CD14-positive monocyte (primary cell): Measurements from ENCODE around the gene RNF34. TPM values are rescaled to one million over a fixed set of nuclear protein-coding genes. Genes with fewer than 3 reads are reported as not detected.

Experiments
- DNase-seq, 3 donors: peaks; one replicate each; pipeline ENCODE4 v3.0.0-alpha.2; 2011 to 2022
- H2AFZ ChIP-seq: 2 replicates; pipeline ENCODE4 v1.6.0; 2012; ENCODE audit warnings: mild to moderate bottlenecking, low read depth, low read length, inconsistent platforms; ENCODE audit not compliant: insufficient read depth, poor library complexity, severe bottlenecking
- H3K27ac ChIP-seq, 2 donors: 1 replicate in 1 of 2; 2 replicates in 1 of 2; pipeline ENCODE4 v1.5.1; 2012 to 2013; ENCODE audit warnings: low read length in 2 of 2, control low read depth in 1 of 2, inconsistent platforms in 1 of 2, low read depth in 1 of 2, mild to moderate bottlenecking in 1 of 2
- H3K27me3 ChIP-seq, 2 donors: one replicate each; pipeline versions ENCODE4 v1.6.0 to v1.6.1; 2011 to 2013; ENCODE audit warnings: low read length in 2 of 2; ENCODE audit not compliant: control insufficient read depth in 2 of 2, insufficient read depth in 2 of 2
- H3K36me3 ChIP-seq, 2 donors: replicated peaks in 1 of 2; 1 replicate in 1 of 2; 2 replicates in 1 of 2; pipeline versions ENCODE4 v1.5.1 to v1.6.1; 2012 to 2013; ENCODE audit warnings: low read length in 2 of 2, control low read depth in 1 of 2, inconsistent platforms in 1 of 2, mild to moderate bottlenecking in 1 of 2; ENCODE audit not compliant: insufficient read depth in 2 of 2, control insufficient read depth in 1 of 2
- H3K4me1 ChIP-seq, 2 donors: 1 replicate in 1 of 2; 2 replicates in 1 of 2; pipeline versions ENCODE4 v1.5.1 to v1.6.1; 2012 to 2013; ENCODE audit warnings: low read length in 2 of 2, control low read depth in 1 of 2, inconsistent platforms in 1 of 2, mild to moderate bottlenecking in 1 of 2, moderate library complexity in 1 of 2; ENCODE audit not compliant: insufficient read depth in 2 of 2, control insufficient read depth in 1 of 2
- H3K4me2 ChIP-seq: replicated peaks from 2 replicates; pipeline ENCODE3; 2012; ENCODE audit warnings: low read length, moderate library complexity, mild to moderate bottlenecking; ENCODE audit not compliant: poor library complexity, severe bottlenecking; ENCODE audit errors: extremely low read depth
- H3K4me3 ChIP-seq, 3 experiments: fragments of 200-600 bp in 1 of 3; sonication (generic) in 1 of 3; replicated peaks in 1 of 3; 1 replicate in 2 of 3; 2 replicates in 1 of 3; pipeline ENCODE4 v1.5.1; 2011 to 2013; ENCODE audit warnings: low read length in 3 of 3, mild to moderate bottlenecking in 3 of 3, control low read depth in 2 of 3, low read depth in 2 of 3, inconsistent platforms in 1 of 3, moderate library complexity in 1 of 3
- H3K79me2 ChIP-seq: 2 replicates; pipeline ENCODE4 v1.6.0; 2012; ENCODE audit warnings: mild to moderate bottlenecking, control low read depth, inconsistent platforms, low read length, moderate library complexity; ENCODE audit not compliant: insufficient read depth
- H3K9ac ChIP-seq: 2 replicates; pipeline ENCODE4 v1.6.0; 2017; ENCODE audit warnings: low read length, mild to moderate bottlenecking; ENCODE audit not compliant: insufficient read depth, poor library complexity, severe bottlenecking
- H3K9me3 ChIP-seq, 2 donors: replicated peaks in 1 of 2; 1 replicate in 1 of 2; 2 replicates in 1 of 2; pipeline versions ENCODE4 v1.5.1 to v1.6.1; 2012 to 2013; ENCODE audit warnings: low read length in 2 of 2, control low read depth in 1 of 2; ENCODE audit not compliant: control insufficient read depth in 1 of 2, insufficient read depth in 1 of 2
- H4K20me1 ChIP-seq: 2 replicates; pipeline ENCODE4 v1.6.0; 2012; ENCODE audit warnings: mild to moderate bottlenecking, low read length, control low read depth, moderate library complexity; ENCODE audit not compliant: insufficient read depth
- H3K27ac Mint-ChIP-seq, 7 donors: one replicate each; pipeline ENCODE4 v1.8.0; 2020; ENCODE audit warnings: mild to moderate bottlenecking in 7 of 7, mixed read lengths in 7 of 7, moderate library complexity in 6 of 7, inconsistent platforms in 2 of 7
- H3K27me3 Mint-ChIP-seq, 3 donors: one replicate each; pipeline ENCODE4 v1.8.0; 2021 to 2022; ENCODE audit warnings: low read depth in 3 of 3, mild to moderate bottlenecking in 3 of 3, mixed read lengths in 3 of 3, moderate library complexity in 3 of 3, inconsistent platforms in 1 of 3
- H3K36me3 Mint-ChIP-seq, 2 donors: one replicate each; pipeline ENCODE4 v1.8.0; 2020; ENCODE audit warnings: mixed read lengths in 2 of 2, inconsistent platforms in 1 of 2, mild to moderate bottlenecking in 1 of 2
- H3K4me1 Mint-ChIP-seq: one replicate; pipeline ENCODE4 v1.8.0; 2020; ENCODE audit warnings: mild to moderate bottlenecking, mixed read lengths
- H3K4me3 Mint-ChIP-seq, 2 donors: one replicate each; pipeline ENCODE4 v1.8.0; 2020; ENCODE audit warnings: mild to moderate bottlenecking in 2 of 2, mixed read lengths in 2 of 2, moderate library complexity in 1 of 2
- H3K9me3 Mint-ChIP-seq, 7 donors: one replicate each; pipeline ENCODE4 v1.8.0; 2020 to 2022; ENCODE audit warnings: mixed read lengths in 7 of 7, mild to moderate bottlenecking in 6 of 7, moderate library complexity in 6 of 7, inconsistent platforms in 2 of 7
- CTCF ChIP-seq: fragments of 200-600 bp; IDR thresholded peaks from one replicate; pipeline ENCODE4 v1.8.0; 2022; ENCODE audit warnings: antibody characterized with exemption, mild to moderate bottlenecking
- WGBS: methylation state at CpG from one replicate; pipeline ENCODE4 v1.1.5; 2013; ENCODE audit warnings: missing lambda C conversion rate; ENCODE audit not compliant: insufficient coverage; 5-methylcytosine and 5-hydroxymethylcytosine counted together
- intact Hi-C, 2 donors: fragments of 100-400 bp; cut with micrococcal nuclease; formaldehyde crosslinking; loops; one replicate each; pipeline versions ENCODE4 v1.15.0 to v1.15.1; 2023
- polyA plus RNA-seq, 3 donors: library from polyadenylated mRNA; depleted of rRNA in 1 of 3; unstranded in 2 of 3; stranded (reverse) in 1 of 3; fragments of 300-500 nt in 2 of 3; fragments of >200 nt in 1 of 3; fragmentation: Illumina TruSeq in 2 of 3; gene quantifications; 1 replicate in 2 of 3; 2 replicates in 1 of 3; pipeline ENCODE4 v1.2.3, GENCODE V29; 2012 to 2021

RNF34 gene
- polyA plus RNA-seq, 3 donors: 15.5 to 23.8 (median 19.2) TPM

GRCh38 chr12:121439715-121440114 lies 39.8 kb downstream of the RNF34 start:
- H3K4me2 ChIP-seq: no peak overlapping the region
- H3K4me1 Mint-ChIP-seq: peaks cover 13% of the 10 kb centered on the region
- peaks cover 9% of the 10 kb centered on the region for H3K79me2 ChIP-seq
- H2AFZ ChIP-seq: no peak overlapping the region
- H4K20me1 ChIP-seq: peaks cover 17% of the 10 kb centered on the region
- H3K27ac Mint-ChIP-seq: peak overlapping the region in 3 of 7 donors; percentile 11 to 53 (median 14)
- peaks cover 68 to 80% of the 10 kb centered on the region in 2 donors for H3K36me3 ChIP-seq
- WGBS: 96% methylated on average over 15 of the region's 16 CpGs
- H3K27me3 Mint-ChIP-seq: no peaks in the 10 kb centered on the region
- intact Hi-C loops: loop anchor here (5.0 kb wide), 1 partner anchor 107 kb away; no protein-coding TSS in a partner anchor
- H3K9me3 ChIP-seq: no peaks in the 10 kb centered on the region
- H3K9ac ChIP-seq: no peak overlapping the region
- DNase-seq: no peak
- H3K9me3 Mint-ChIP-seq: peaks cover 0 to 3% (median 0%) of the 10 kb centered on the region in 7 donors
- no peak overlapping the region for H3K4me3 ChIP-seq
- peaks cover 73 to 97% of the 10 kb centered on the region in 2 donors for H3K36me3 Mint-ChIP-seq
- no peak overlapping the region for H3K4me3 Mint-ChIP-seq
- TF ChIP-seq CTCF: no peak
- no peak overlapping the region for H3K27ac ChIP-seq
- peaks cover 6 to 8% of the 10 kb centered on the region in 2 donors for H3K4me1 ChIP-seq
- H3K27me3 ChIP-seq: no peaks in the 10 kb centered on the region

GRCh38 chr12:121440768-121441167 lies 40.9 kb downstream of the RNF34 start:
- Histone ChIP-seq H2AFZ (no peak overlapping the region), H3K4me2 (no peak overlapping the region), H3K9me3 (no peaks in the 10 kb centered on the region), H3K36me3 (peaks cover 71 to 83% of the 10 kb centered on the region in 2 donors), H3K4me1 (peaks cover 6 to 8% of the 10 kb centered on the region in 2 donors), H3K9ac (no peak overlapping the region), H3K4me3 (no peak overlapping the region), H3K79me2 (peaks cover 7% of the 10 kb centered on the region), H3K27me3 (no peaks in the 10 kb centered on the region), H4K20me1 (peaks cover 19% of the 10 kb centered on the region), H3K27ac (no peak overlapping the region)
- H3K4me1 Mint-ChIP-seq: peaks cover 13% of the 10 kb centered on the region
- H3K36me3 Mint-ChIP-seq: peaks cover 74 to 97% of the 10 kb centered on the region in 2 donors
- no peak for DNase-seq
- no peak overlapping the region for H3K4me3 Mint-ChIP-seq
- WGBS: 98% methylated on average over 10 of the region's 15 CpGs
- intact Hi-C loops: loop anchor here (5.0 kb wide), 1 partner anchor 108 kb away; no protein-coding TSS in a partner anchor
- TF ChIP-seq CTCF: no peak
- H3K9me3 Mint-ChIP-seq: peaks cover 0 to 3% (median 0%) of the 10 kb centered on the region in 7 donors
- H3K27me3 Mint-ChIP-seq: no peaks in the 10 kb centered on the region
- H3K27ac Mint-ChIP-seq: peak overlapping the region in 1 of 7 donors; percentile 74
